ENCODE results near the gene SLC44A5.
"Not testable (repeated sequence)": the region's sequence is repeated elsewhere in the genome, so short reads cannot be mapped to it uniquely, and the experiment has no call there.

SLC44A5 gene

DNA sequence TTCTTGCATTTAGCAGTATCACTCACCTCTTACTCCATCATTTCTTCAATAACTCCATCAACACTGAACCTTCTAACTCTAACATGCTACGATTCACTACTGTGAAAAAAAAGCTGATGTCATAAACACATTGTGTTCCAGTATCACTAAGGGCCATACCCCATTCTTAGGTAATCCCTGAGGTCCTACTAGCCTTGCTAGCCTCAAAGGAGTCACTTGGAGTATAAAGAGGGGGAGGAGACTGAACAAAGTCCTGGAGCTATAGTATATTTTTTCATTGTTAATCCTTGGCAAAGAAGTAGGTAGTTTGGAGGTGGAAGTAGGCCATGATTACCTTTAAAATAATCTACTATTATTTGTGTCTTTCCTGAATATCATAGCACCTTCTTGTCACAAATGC lies at the start of gene SLC44A5:
SLC44A5 (minus strand) TSS at position 101 of the 400 bp plus-strand sequence. CDS start 69,667 bp downstream, outside the sequence.
- no peak for DNase-seq

DNA sequence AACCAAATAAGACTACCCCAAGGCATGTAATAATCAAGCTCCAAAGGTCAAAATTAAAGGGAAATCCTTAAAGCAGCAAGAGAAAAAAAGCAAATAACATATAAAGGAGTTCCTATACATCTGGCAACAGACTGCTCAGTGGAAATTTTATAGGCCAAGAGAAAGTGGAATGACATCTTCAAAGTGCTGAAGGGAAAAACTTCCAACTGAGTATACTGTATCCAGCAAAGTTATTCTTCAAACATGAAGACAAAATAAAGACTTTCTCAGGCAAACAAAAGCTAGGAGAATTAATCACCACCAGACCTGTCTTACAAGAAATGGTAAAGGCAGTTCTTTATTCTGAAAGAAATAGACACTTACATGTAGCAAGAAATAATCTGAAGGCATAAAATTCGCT lies 45.0 kb upstream of the SLC44A5 start:
- no peak for DNase-seq

DNA sequence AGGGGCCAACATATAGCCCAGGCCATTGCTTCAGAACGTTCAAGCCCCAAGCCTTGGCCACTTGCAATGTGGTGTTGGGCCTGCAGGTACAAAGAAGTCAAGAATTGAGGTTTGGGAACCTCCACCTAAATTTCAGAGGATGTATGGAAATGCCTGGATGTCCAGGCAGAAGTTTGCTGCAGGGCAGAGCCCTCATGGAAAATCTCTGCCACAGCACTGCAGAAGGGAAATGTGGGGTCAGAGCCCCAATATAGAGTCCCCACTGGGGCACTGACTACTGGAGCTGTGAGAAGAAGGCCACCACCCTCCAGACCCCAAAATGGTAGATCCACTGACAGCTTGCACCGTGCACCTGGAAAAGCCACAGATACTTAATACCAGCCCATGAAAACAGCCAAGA lies 36.3 kb upstream of the SLC44A5 start:
- not testable (repeated sequence) for DNase-seq

DNA sequence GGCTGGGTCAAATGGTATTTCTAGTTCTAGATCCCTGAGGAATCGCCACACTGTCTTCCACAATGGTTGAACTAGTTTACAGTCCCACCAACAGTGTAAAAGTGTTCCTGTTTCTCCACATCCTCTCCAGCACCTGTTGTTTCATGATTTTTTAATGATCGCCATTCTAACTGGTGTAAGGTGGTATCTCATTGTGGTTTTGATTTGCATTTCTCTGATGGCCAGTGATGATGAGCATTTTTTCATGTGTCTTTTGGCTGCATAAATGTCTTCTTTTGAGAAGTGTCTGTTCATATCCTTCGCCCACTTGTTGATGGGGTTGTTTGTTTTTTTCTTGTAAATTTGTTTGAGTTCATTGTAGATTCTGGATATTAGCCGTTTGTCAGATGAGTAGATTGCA lies 34.2 kb upstream of the SLC44A5 start:
- DNase-seq = not testable (repeated sequence)

DNA sequence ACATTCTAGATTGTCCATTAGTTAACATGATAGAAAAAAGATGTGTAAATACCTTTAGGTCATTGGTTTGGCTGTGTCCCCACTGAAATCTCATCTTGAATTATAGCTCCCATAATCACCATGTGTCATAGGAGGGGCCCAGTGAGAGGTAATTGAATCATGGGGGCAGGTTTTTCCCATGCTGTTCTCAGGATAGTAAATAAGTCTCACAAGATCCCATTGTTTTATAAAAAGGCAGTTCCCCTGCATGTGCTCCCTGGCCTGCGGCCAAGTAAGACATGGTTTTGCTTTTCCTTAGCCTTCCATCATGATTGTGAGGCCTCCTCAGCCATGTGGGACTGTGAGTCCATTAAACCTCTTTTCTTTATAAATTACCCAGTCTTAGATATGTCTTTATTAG lies 32.5 kb upstream of the SLC44A5 start:
- DNase-seq = no peak

DNA sequence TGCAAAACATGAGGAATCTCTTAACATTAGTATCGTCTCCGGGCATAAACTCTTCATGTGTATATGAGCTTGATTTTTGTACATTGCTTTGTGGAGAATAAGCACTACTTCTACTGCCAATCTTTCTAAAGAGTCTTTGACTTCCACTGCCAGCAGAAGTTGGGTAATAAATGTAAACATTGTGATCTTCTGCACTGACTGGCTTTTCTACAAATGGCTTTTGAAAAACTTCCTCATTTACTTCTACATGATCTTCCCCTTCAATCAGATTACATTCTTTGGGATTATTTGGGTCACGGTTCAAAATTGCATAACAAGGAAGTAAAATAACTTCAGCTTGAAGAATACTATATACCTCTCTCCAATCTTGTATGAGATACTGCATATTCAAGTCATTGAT lies 30.4 kb upstream of the SLC44A5 start:
- DNase-seq = no peak

DNA sequence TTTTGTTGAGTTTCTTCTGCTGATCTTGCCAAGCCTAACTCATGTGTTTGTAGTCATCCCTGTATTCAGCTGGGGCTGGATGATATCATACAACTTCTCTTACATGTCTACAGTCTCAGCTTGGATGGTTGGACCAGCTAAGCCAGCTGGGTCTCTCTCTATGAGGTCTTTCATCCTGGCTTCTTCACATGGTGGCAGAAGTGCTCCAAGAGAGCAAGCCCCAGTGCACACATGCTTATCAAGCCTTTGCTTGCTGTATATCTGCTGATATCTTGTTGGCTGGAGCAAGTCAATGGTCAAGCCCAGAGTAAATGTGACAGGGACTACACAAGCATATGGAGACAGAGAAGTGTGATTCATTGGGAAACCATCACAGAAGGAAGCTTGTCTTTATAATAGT lies 29.2 kb upstream of the SLC44A5 start:
- DNase-seq = no peak

DNA sequence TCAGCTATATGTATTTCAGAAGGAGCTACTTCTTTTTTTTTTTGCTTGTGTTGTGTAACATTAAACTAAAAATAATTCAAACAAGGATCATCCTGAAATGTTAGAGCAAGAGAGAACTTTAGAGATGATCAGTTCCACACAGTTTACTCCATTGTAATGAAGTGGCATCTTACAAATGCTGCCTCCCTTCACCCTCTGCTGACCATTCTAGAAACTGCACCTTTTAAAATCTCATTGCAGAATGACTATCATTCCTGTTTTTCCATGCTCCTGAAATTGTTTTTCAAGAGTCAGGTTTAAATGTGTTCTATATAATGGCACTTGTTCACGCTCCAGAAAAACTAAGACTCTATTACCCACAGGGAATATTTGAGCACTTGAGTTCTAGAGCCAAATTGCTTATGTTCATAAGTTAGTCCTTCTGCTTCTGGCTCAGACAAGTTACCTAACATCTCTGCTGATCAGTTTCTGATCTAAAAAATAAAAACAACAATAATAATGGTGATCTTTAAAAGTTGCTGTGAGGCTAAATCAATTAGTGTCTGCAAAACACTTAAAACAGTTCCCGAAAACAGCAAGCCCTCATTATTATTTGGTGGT lies 21.5 kb upstream of the SLC44A5 start:
- DNase-seq = peak; percentile 53

DNA sequence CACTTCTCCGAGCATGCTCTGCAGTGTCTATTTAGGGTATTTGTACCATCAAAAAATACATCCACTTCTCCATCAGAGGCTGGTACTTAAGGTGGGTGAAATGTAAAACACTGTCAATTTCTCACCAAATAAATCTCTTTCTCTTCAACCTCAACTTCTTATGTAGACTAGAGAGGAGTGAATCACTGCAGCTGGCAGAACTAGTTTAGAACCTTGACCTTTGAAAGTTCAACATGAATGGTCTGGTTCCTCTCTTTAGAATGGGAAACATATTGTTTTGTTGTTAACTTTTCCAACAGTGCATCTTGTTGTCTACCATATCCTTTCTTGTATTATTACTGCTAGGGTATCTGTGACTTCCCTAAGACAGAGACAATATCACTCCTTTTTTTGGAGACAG lies 20.1 kb upstream of the SLC44A5 start:
- no peak for DNase-seq

DNA sequence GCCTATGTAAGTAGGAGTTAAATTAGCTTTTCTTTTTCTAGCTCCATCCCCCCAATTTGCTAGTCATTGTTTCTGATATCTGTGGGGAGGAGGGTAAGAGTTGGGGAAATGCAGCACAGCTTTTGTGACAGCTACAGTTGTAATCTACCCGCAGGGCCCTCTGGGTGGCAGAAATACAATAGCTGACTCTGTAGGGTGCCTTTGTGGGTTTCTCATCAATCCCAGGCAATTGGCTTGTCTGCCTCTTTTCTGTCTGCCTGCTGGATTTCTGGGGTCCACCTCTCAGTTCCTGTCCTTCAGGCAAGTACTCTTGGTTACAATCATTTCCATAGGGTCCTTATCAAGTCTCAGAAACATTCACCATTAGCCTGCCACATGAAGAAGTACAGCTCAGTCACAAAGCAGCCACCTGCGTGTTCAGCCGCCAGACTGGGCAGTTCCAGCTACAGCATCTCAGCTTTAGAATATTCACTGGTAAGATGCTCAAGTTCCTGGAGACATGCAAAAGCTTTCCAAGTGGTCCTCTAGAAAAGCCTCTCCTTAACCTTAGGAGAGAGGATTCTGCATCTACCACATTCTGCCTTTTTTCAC lies 19.2 kb upstream of the SLC44A5 start:
- peak; percentile 42 for DNase-seq

DNA sequence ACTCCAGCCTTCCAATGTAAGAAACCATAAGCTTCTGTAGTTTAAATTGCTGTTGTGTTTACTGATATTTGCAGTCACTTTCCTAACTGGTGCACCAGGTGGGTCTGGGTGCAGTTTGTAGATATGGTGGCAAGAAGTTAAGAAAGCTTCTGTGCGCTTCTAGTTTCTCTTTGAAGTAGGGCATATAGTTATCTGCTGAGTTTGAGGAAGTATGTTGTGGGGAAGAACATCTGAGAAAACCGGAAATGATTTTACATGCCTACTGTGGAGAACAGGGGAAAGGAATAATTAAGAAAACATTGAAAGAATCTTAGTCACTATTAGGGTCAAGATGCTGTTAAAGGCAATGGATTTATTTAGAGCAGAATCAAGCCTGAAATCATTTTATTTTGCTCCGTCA lies 14.9 kb upstream of the SLC44A5 start:
- no peak for DNase-seq

DNA sequence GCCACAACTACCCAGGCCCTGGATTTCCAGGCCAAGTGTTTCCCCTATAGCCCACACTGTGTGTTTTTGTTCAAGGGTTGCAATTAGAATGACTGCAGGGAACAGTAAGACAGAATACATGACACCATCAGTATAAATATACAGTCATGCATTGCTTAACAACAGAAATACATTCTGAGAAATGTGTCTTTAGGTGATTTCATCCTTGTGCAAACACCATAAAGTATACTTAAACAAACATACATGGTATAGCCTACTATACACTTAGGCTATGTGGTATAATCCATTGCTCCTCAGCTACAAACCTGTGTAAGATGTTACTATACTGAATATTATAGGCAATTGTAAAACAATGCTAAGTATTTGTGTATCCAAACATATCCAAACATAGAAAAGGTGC lies 7.5 kb upstream of the SLC44A5 start:
- no peak for DNase-seq

DNA sequence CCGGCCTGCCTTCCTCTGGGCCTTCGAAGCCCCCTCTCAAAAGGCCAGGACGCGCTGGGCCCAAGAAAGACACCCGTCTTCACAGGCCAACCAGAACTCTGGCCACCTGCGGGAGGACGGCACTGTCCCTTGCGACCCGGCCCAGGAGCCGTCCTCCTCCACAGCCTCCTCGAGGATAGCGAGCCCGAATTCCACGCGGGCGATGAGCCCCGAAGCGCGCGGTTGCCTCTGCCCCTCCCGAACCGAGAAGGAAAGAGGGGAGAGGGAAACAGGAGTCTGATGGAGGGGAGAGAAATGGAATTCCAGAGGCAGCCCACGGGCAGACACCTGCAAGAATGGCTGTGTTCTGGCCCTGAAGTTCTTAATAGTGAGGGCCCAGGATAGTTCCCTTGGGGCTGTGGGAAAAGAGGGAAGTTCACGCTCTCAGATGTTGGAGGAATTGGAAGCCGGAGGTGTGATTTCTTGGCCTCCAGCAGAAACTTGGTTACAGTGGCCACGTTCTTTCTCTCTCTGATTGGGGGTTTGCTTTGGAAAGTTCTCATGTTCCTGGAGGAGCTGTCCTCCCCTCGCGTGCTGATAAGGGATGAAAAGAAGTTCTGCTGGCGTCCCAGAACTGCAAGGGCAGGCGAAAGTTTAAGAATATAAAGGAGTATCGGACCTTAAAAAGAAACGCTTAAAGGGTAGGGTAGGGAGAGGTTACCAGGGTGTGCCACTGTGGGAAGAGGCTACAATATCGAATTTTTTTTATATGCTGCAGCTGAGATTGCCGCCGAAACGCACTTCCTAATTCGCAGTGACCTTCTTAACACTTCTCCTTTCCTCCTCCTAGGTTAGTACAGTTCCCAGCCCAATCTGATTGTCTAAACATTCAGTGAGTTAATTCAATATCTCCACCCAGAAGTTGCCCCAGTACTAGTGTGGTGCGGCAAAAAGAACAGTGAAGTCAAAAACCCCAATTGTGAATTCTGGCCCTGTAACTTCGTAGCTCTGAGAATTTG lies 5.8 kb upstream of the SLC44A5 start:
- peak; percentile 83 for DNase-seq

DNA sequence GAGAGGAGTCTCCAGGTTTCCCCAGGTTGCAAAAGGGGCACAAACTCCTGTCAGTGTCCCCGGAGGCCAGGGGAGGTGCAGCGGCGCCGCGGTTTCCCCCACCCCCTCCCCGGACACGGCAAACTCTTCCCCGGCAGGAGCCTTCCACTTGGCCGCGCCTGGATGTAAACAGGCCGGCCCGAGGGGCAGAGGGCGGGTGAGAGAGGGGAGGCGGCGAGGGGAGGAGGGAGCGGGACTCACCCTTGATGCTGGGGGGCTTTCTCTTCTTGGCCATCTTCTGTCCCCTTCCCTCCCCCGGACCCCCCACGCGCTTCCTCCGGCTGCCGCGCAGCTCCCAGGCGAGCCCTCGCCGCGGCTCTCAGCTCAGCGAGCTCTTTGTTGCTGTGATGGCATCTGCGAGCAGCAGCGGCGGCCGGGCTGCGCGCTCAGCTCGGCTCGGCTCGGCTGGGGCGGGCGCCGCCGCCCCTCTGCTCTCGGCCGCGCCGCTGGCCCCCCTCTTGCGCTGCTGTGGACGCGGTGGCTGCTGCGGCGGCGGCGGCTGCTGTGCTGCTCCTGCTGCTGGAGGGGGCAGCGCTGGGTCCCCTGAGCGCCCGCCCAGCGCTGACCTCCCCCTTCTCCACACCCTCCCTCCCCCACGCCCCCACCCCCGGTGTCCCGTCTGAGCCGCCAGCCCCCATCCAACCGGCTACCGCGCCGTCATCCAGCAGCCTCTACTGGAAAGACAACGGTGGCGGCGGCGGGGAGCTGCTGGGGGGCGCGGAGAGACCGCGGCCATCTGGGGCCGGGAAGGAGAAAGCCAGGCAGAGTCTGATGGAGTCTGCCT lies 4.9 kb upstream of the SLC44A5 start:
- peak; percentile 85 for DNase-seq

DNA sequence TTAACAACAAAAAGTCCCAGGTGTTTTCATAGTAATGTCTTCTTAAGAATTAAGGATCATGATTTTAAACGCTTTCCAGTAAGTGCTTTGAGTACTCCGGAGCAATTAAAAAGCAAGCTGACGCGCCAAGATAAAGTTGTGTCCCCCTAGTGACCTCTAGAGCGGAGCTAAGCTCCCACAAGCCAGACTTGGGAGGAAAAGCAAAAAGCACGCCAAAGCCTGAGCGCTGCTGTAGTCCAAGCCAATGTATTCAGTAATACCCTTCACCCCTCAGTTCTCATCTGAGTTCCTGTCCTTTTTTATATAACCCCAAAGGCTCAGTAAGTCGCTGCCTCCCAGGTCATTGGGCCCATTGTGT lies 3.5 kb upstream of the SLC44A5 start:
- DNase-seq = no peak

DNA sequence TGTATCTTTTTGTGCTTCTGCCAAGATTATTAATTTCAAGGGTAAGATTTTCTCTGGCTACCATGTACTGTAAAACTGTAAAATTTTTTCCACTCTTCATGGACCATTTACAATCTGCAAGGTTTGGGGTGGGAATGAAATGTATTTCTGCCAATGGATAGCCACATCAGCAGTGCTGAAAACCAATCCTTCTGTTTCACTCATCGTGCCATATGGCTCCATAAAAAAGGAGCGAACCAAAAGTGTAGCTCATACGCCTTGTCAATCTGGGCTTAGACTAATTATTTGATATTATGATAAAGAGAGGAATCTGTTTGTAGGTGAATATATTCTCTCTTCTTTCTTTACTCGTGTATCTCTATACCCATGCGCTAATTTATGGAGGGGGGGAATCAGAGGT lies 3.0 kb upstream of the SLC44A5 start:
- DNase-seq = no peak

DNA sequence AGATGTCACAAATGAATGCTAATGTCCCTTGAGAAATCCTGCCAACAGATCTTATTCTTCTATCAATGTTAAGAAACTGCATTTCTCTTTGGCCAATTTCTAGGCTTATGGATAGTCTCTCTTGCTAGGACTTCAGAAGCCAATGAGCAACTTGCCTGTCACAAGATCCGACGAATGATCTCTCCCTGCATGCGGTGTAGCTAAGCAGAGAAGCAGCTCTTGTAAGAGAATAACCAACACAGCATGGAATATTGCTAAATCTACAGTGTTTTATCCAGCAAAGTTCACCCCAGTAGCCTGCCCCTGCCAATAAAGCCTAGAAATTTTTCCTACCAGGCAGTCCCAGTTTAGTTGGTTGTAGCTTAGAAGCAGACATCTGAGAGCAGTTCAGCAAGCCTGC lies 2.1 kb upstream of the SLC44A5 start:
- DNase-seq = no peak

DNA sequence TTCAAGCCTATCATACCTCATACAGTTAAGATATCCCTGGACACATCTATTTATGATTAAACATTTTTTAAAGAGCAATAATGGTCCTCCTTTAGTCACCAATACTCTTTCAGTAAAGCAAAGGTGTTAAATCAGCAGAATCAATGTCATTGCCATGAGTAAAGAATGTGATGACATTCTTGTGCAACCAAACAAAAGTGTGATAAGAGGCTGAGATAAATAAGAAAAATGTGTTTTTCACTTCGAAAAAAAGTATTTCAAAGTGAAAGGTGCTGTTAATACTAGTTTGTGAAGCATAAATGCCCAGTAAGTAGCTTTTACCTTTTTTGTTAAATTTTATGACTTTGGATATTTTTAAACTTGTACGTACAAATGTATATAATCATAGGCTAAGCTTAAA lies 8.4 kb downstream of the SLC44A5 start:
- no peak for DNase-seq

DNA sequence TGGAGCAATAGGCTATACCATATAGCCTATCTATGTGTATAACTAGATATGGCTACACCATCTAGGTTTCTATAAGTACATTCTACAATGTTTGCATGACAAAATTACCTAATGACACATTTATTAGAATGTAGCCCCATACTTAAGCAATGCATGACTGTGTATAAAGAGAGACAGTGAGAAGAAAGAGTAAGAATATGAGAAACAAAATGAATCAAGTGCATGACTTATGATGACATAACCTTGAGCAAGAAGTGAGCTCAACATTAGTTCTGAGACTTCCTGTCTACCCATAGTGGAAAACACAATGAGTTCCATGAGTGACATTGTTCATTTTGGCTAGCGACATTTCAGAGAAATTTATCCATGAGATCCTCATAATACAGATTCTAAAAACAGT lies 10.1 kb downstream of the SLC44A5 start:
- no peak for DNase-seq

DNA sequence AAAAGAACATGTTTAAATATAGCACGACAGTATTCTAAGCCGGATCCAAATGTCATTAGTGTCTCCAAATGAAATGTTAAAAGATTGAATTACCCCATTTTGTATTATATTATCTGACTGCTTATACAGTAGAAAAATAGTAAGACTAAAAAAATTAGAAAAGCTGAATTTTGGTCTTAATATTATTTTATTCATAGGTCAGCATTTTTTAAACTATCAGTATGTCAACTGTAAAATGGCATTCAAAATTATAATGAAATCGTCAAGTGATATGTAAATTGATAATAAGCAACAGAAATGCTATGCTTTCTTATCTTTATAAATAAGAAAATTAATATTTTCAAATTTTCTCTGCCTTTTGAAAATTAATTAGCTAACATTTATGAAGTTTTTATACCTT lies 16.6 kb downstream of the SLC44A5 start:
- DNase-seq = no peak

DNA sequence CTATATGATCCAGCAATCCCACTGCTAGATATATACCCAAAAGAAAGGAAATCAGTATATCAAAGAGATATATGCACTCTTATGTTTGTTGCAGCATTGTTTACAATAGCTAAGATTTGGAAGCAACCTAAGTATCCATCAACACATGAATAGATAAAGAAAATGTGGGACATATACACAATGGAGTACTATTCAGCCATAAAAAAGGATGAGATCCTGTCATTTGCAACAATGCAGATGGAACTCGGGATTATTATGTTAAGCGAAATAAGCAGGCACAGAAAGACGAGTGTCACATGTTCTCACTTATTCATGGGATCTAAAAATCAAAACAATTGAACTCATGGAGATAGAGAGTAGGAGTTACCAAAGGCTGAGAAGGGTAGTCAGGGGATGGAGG lies 17.5 kb downstream of the SLC44A5 start:
- not testable (repeated sequence) for DNase-seq

DNA sequence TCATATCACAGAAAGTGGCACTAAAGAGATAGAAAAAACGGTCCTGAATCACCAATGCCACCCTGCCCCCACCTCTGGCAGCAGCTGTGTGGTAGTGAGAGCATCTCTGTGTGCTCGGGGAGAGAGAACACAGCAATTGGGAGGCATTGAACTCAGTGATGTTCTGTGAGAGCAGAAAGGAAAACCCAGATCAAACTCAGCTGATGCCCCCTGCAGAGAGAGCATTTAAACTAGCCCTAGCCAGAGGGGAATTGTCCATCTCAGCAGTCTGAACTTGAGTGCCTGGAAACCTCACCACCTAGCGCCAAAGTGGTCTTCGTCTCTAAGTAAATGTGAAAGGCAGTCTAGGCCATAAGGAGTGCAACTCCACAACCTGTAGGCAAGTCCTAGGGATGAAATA lies 21.3 kb downstream of the SLC44A5 start:
- no peak for DNase-seq

Data from retina (tissue), 1 donor.